Activated CD4-positive, alpha-beta T cell treated with anti-CD3 and anti-CD28 coated beads, Interleukin-2, amount 50 U/mL, for 1 hour (primary cell): ENCODE measurements around the gene XPO6.

Experiments used
- DNase-seq: peaks from one replicate; pipeline ENCODE4 v3.0.0-alpha.2; 2020

XPO6 gene

DNA sequence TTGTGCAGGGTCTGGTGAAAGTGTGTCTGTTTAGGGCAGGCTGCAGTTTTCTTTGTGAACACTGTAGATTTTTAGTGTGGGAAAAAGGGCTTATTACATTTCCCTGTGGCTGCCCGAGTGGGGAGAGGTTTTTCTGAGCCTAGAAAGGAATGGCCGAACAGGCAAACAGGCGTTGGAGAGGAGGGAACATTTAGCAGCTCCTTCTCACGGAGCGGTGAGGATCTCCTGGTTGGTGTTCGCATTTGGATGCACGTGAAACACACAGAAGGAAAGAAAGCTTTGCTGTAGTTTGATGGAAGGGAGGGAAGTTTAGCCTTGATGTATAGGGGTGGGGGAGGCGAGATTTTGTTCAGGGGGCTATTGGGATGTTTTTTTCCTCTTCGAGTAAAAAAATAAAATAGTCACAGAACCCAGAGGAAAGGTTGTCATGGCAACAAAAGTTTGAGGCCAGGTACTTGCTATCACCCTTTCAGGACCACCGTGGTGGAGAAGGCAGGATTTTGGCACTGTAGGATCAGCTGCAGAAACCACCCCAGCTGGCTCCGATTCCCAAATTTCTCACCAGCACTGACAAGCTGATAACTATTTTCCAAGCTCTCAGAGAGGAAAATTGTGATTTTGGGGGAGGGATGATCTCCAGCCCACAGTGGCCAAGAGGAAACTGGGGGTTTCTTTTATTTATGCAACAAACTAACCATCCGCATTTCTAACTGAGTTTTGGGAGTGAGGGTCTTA is 151.8 kb downstream of the XPO6 start:
- no peak for DNase-seq

GRCh38 chr16:28058839-28059589 is 152.8 kb downstream of the XPO6 start:
- DNase-seq = no peak

GRCh38 chr16:28057949-28058348 is 153.8 kb downstream of the XPO6 start:
- no peak for DNase-seq

DNA sequence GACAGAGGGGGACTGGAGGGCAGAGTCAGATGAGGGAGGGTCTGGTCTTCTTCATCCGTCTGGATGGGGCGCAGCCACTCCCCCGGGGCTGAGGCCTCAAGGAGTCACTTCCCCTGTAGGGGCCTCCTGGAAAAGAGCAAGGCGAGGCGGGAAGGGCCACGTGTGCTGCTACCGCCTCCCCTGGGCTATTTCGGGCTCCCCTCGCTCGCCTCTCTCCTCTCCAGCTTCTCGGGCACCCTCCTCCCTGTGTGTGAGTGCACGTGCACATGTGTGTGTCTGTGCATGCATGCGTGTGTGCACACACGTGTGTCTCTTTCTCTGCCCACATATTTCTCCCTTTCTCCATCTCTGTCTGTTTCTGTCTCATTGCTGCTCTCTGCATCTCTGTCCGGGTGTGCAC is 158.3 kb downstream of the XPO6 start:
- no peak for DNase-seq

DNA sequence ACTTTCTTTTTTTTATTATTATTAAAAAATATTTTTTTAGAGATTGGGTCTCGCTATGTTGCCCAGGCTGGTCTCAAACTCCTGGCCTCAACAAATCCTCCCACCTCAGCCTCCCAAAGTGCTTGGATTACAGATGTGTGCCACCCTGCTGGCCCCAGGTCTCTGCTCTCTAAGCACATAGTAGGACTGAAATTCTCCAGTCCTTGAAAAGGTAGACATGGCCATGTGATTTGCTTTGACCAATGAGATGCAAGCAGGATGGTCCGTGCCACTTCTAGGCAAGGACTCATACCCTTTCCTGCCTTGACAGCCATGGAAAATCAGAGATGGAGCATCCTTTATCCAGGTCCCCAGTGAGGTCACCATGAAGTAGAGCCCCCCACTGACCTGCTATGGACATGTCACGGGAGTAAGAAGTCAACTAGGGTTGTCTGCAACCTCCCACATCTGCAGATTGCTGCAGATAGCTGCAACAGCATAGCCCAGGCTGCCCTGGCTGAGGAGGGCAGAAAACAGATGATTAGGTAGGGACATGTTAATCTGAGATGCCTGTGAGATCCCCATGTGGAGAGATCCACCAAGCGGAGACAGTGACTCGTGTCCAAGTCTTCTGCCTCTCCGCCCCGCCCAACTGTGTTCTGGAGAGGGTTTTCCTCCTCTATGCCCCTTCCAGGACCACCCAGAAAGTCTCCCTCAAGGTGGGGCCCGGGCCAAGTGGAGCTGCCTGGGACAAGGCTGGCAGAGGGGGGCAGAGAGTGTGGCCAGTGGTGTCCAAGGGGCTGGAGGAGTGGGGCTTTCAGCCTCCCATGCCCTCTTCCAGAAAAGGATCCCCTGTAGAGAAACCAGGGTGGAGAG is 159.3 kb downstream of the XPO6 start:
- no peak for DNase-seq

DNA sequence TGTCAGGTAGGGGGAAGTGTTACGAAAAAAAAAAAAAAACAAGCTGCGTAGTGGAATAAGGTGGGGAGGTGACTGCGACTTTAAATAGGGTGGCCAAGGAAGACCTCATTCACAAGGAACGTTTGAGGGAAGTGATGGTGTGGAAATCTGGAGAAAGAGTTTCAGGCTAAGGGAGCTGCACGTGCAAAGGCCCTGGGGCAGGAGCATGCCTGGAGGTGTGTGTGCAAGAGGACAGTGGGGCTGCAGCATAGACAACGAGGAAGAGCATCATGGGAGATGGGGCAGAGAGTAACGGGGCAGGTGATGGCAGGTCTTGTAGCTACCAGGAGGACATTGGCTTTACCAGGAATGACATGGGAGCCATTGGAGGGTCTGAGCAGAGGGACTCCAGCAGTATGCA is 160.3 kb downstream of the XPO6 start:
- DNase-seq = no peak
